Activated CD8-positive, alpha-beta T cell treated with anti-CD3 and anti-CD28 coated beads for 36 hours (primary cell): ENCODE measurements around the gene SLC19A1. TPM values are rescaled to one million over a fixed set of nuclear protein-coding genes. Genes with fewer than 3 reads are reported as not detected.
A peak's percentile ranks its signal among the peaks of the same experiment; 100 is the strongest.

ENCODE experiments used
- ATAC-seq: fragments of 200-7000 bp; cut with Tn5 transposase; one replicate; pipeline ENCODE4 v1.10.0; 2021; ENCODE audit warnings: mild to moderate bottlenecking, moderate library complexity
- CTCF ChIA-PET: fragments of 350-600 bp; sonication (Branson Sonifier 250); formaldehyde crosslinking; loops from one replicate; lab custom pipeline; 2021; ENCODE audit warnings: antibody characterized with exemption; lab: Charles Lee
- POLR2A ChIA-PET: fragments of 350-600 bp; sonication (Branson Sonifier 250); formaldehyde crosslinking; loops from one replicate; lab custom pipeline; 2021; ENCODE audit warnings: antibody characterized with exemption; lab: Charles Lee
- DNase-seq: peaks from one replicate; pipeline ENCODE4 v3.0.0-alpha.2; 2020
- H3K27ac Mint-ChIP-seq: one replicate; pipeline ENCODE4 v1.8.0; 2021; ENCODE audit warnings: mild to moderate bottlenecking, mixed read lengths
- H3K27me3 Mint-ChIP-seq: one replicate; pipeline ENCODE4 v1.8.0; 2021; ENCODE audit warnings: mixed read lengths
- H3K36me3 Mint-ChIP-seq: one replicate; pipeline ENCODE4 v1.8.0; 2021; ENCODE audit warnings: low read depth, mixed read lengths
- H3K4me1 Mint-ChIP-seq: one replicate; pipeline ENCODE4 v1.8.0; 2021; ENCODE audit warnings: low read depth, mixed read lengths
- H3K4me3 Mint-ChIP-seq: one replicate; pipeline ENCODE4 v1.8.0; 2021; ENCODE audit warnings: mild to moderate bottlenecking, moderate library complexity, mixed read lengths
- H3K9me3 Mint-ChIP-seq: one replicate; pipeline ENCODE4 v1.8.0; 2021; ENCODE audit warnings: mixed read lengths
- intact Hi-C: fragments of 100-400 bp; cut with micrococcal nuclease; formaldehyde crosslinking; loops from one replicate; pipeline ENCODE4 v1.10.0; 2022
- total RNA-seq, 2 experiments: library from RNA; stranded (reverse); gene quantifications; one replicate each; pipeline ENCODE4 v1.2.3, GENCODE V29; 2021
- TF ChIP-seq, protein P1 (sequence below): fragments of 200-600 bp; IDR thresholded peaks from one replicate; pipeline ENCODE4 v1.8.0; 2022; ENCODE audit warnings: antibody characterized with exemption, mild to moderate bottlenecking

SLC19A1 gene
- 10 to 100 TPM; 40.1 to 46.1 TPM for total RNA-seq

GRCh38 chr21:45542242-45542666, at the start of gene SLC19A1:
Gene SLC19A1 (minus strand): TSS chr21:45542440. CDS start chr21:45537959, 4,481 bp downstream.
- H3K4me1 Mint-ChIP-seq = peaks cover 20% of the 10 kb centered on the region
- intact Hi-C loops = no loop called here

GRCh38 chr21:45591619-45592207, 49.5 kb upstream of the SLC19A1 start:
- no peak for DNase-seq
- TF ChIP-seq, protein P1, sequence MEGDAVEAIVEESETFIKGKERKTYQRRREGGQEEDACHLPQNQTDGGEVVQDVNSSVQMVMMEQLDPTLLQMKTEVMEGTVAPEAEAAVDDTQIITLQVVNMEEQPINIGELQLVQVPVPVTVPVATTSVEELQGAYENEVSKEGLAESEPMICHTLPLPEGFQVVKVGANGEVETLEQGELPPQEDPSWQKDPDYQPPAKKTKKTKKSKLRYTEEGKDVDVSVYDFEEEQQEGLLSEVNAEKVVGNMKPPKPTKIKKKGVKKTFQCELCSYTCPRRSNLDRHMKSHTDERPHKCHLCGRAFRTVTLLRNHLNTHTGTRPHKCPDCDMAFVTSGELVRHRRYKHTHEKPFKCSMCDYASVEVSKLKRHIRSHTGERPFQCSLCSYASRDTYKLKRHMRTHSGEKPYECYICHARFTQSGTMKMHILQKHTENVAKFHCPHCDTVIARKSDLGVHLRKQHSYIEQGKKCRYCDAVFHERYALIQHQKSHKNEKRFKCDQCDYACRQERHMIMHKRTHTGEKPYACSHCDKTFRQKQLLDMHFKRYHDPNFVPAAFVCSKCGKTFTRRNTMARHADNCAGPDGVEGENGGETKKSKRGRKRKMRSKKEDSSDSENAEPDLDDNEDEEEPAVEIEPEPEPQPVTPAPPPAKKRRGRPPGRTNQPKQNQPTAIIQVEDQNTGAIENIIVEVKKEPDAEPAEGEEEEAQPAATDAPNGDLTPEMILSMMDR = no peak
- Mint-ChIP-seq H3K27me3 (peaks cover 11% of the 10 kb centered on the region), H3K36me3 (peaks cover 5% of the 10 kb centered on the region), H3K27ac (no peak overlapping the region), H3K4me1 (peaks cover 25% of the 10 kb centered on the region), H3K9me3 (peaks cover 10% of the 10 kb centered on the region), H3K4me3 (no peak overlapping the region)
- ChIA-PET CTCF (interaction anchor here (0.9 to 1.4 kb wide), 3 partner anchors 10 to 177 kb away, joined by 3 to 5 read pairs (median 3); no protein-coding TSS in a partner anchor), POLR2A (interaction anchor here (1.0 to 2.0 kb wide), 4 partner anchors 36 to 75 kb away, joined by 3 to 8 read pairs (median 6); partner anchors contain the start of gene SLC19A1)
- intact Hi-C loops = no loop called here
- ATAC-seq = no peak

More at GRCh38 chr21:45542242-45542666, at the start of gene SLC19A1:
- ChIA-PET CTCF (no interaction called here), POLR2A (interaction anchor here (1.7 kb wide), 1 partner anchor 50 kb away, joined by 5 read pairs; no protein-coding TSS in a partner anchor)
- H3K9me3 Mint-ChIP-seq = no peaks in the 10 kb centered on the region
- TF ChIP-seq, protein P1 = peak; percentile 35
- peak; percentile 86 for ATAC-seq
- peak within 1 kb of the TSS; percentile 83 for H3K27ac Mint-ChIP-seq
- H3K36me3 Mint-ChIP-seq = peaks cover 16% of the 10 kb centered on the region
- peak; percentile 75 for DNase-seq
- no peaks in the 10 kb centered on the region for H3K27me3 Mint-ChIP-seq
- peak within 1 kb of the TSS; percentile 84 for H3K4me3 Mint-ChIP-seq

DNA sequence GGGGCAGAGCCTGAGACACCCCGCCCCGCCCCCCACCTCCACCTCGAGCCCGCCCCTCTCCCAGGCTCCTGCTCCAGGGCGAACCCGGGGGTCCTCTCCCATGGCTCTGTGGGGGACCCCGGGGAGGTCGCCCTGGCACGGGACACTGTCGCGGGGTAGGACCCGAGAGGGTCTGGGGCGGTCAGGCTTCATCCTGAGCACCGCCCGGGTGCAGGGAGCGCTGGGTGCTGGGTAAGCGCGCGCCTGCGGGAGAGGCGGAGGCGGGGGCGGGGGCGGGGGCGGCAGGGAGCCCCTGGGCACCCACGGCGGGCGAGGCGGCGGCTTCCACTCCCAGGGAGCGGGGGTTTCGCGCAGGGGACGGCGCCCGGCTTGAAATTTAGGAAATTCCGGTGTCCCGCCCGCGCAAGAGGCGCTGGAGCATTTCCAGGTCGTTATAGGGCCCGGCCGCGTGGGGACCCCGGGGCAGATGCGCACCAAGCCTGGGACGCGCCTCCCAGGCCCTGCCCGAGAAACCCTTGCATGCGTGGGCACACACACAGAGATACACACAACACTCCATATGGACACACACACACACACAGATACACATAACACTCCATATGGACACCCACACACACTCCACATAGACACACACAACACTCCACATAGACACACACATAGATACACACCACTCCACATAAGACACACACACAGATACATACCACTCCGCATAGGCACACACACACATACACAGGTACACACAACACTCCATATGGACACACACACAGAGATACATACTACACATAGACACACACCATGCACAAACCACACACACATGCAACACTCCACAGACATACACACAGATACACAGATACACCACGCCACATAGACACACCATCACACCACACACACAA, 48.7 kb upstream of the SLC19A1 start:
- Mint-ChIP-seq H3K27ac (no peak overlapping the region), H3K27me3 (peaks cover 15% of the 10 kb centered on the region), H3K36me3 (peaks cover 7% of the 10 kb centered on the region), H3K4me3 (no peak overlapping the region), H3K9me3 (peaks cover 18% of the 10 kb centered on the region), H3K4me1 (peaks cover 20% of the 10 kb centered on the region)
- POLR2A ChIA-PET = interaction anchor here (1.4 kb wide), 1 partner anchor 32 kb away, joined by 3 read pairs; no protein-coding TSS in a partner anchor
- ATAC-seq (peak; percentile 47), DNase-seq (peak; percentile 77)
- TF ChIP-seq, protein P1 = no peak
- intact Hi-C loops = no loop called here
- CTCF ChIA-PET = no interaction called here

DNA sequence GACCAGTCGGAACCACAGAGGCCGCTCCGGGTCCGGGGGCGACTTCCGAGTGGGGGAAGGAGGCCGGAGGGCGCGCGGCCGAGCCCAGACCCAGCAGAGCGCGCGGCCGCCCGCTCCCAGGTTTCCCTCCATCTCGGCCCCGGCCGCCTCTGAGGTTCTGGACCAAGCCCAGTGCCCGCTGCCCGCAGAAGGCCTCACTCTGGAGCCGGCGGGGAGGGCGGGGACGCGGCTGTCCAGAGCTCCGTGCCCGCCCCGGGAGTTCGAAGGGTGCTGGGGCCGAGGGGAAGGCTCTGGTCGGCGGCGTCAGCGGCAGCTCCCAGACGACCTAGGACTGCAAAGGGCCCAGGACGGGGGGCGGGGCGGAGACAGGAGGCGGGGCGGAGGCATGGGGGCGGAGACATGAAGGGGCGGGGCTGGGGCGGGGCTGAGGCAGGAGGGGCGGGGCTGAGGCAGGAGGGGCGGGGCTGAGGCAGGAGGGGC, 48.0 kb upstream of the SLC19A1 start:
- Mint-ChIP-seq H3K27me3 (peaks cover 17% of the 10 kb centered on the region), H3K9me3 (peaks cover 20% of the 10 kb centered on the region), H3K4me1 (peaks cover 20% of the 10 kb centered on the region), H3K4me3 (peak overlapping the region; percentile 41), H3K27ac (no peak overlapping the region), H3K36me3 (peaks cover 7% of the 10 kb centered on the region)
- TF ChIP-seq, protein P1 = no peak
- intact Hi-C loops = no loop called here
- POLR2A ChIA-PET = interaction anchor here (1.4 kb wide), 1 partner anchor 31 kb away, joined by 3 read pairs; no protein-coding TSS in a partner anchor
- DNase-seq (peak; percentile 85), ATAC-seq (peak; percentile 69)
- CTCF ChIA-PET = no interaction called here
